GM19328 (cell line): Measurements from ENCODE around the gene PLEKHA5.
"Not testable (repeated sequence)": the region's sequence is repeated elsewhere in the genome, so short reads cannot be mapped to it uniquely, and the experiment has no call there.

Experiments used
- ATAC-seq: cut with Tn5 transposase; IDR thresholded peaks from one replicate; pipeline ENCODE4 v1.9.1; 2021; ENCODE audit warnings: mild to moderate bottlenecking, moderate library complexity; ENCODE audit not compliant: unreplicated experiment

The PLEKHA5 gene

GRCh38 chr12:19305621-19306020, 176.1 kb downstream of the PLEKHA5 start:
- not testable (repeated sequence) for ATAC-seq

DNA sequence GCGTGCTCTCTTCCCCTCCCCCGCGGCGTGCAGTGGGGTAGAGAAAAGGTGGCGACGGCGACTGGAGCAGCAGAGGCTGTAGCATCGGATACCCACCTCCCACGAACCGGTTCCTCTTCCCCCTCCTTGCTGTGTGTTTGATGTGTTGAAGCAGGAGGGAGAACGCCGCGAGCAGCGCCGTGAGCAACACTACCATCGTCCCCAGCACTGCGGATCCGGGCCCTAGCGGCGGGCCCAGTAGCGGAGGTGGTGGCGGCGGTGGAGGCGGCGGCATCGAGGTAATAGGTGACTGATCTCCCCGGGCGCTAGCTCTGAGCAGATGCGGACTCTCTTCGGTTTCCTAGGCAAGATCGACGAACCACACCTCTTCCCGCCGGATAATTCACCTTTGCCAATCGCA, 176.8 kb downstream of the PLEKHA5 start:
- ATAC-seq: no peak

DNA sequence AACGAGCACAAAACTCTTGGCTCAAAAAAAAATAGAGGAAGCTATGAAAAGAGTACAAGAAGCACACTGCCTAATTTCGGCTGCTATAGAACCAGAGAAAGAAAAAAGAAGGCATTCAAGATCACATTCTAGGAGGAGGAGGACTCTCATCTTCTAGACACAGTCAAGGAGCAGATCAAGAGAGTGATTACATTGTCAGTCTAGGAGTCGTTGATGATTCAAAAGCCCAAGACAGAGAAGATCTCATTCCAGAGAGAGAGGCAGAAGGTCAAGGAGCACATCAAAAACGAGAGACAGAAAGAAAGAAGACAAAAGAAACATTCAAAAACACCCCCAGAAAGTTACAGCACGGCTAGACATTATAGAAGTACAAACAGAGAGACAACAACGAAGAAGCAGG, 177.9 kb downstream of the PLEKHA5 start:
- ATAC-seq: no peak

DNA sequence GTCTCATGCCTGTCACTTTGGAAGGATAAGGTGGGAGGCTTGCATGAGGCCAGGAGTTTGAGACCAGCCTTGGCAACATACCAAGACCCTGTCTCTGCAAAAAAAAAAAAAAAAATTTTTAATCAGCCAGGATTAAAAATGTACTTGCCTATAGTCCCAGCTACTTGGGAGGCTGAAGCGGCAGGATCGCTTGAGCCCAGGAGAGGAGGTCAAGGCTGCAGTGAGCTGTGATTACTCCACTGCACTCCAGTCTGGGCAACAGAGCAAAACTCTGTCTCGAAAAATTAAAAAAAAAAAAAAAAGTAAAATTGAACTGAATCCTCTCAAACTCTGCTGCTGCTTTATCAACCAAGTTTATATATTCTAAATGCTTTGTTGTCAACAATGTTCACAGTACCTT, 181.6 kb downstream of the PLEKHA5 start:
- ATAC-seq: no peak

DNA sequence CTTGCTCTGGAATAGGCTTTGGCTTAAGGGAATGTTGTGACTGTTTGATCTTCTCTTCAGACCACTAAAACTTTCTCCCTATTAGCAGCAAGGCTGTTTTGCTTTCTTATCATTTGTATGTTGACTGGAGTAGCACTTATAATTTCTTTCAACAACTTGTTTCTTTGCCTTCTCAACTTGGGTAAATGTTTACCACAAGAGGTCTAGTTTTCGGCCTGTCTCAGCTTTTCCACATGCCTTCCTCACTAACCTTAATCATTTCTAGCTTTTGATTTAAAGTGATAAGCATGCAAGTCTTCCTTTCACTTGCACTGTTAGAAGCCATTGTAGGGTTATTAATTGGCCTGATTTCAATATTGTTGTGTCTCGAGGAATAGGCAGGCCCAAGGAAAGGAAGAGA, 183.1 kb downstream of the PLEKHA5 start:
- no peak for ATAC-seq

DNA sequence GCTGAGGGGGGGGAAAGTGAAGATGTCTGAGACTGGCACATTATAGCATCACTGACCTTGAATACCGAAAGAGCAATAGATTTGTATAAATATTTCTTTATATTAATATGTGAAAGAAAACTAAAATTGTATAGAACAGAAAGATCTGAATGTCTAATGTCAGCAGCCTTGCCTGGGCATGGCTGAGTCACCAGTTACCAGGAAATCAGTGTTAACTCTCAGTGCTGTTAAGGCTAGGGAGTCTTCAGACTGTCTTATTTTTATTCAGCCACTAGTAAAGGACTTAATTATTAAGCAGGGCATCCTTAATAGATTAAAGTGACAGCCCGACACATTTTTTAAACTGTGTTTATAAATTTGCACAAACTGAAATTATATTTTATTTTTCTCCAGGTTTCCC, 186.9 kb downstream of the PLEKHA5 start:
- ATAC-seq: no peak

GRCh38 chr12:19322376-19322775, 192.8 kb downstream of the PLEKHA5 start:
- no peak for ATAC-seq

DNA sequence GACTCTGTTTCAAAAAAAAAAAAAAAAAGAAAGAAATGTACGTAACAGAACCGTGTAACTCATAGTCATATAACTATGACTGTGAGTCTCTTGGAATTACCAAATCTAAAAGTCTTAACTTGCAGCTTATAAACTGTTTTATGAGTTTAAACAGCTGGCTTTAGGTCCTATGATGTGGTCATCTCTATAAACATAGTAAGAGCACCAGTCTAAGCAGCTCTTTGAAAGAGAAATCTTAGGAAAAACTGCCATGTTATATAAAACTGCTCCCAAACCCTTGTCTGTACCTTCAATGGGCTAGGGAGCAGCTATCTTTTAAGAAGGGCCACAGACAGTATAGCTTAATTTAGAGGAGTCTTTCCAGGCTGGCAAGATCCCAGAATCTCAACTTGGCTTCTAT, 194.3 kb downstream of the PLEKHA5 start:
- no peak for ATAC-seq

- no peak for ATAC-seq
Measured at GRCh38 chr12:19326102-19326501, 196.6 kb downstream of the PLEKHA5 start.

GRCh38 chr12:19332196-19332595, 202.7 kb downstream of the PLEKHA5 start:
- no peak for ATAC-seq

DNA sequence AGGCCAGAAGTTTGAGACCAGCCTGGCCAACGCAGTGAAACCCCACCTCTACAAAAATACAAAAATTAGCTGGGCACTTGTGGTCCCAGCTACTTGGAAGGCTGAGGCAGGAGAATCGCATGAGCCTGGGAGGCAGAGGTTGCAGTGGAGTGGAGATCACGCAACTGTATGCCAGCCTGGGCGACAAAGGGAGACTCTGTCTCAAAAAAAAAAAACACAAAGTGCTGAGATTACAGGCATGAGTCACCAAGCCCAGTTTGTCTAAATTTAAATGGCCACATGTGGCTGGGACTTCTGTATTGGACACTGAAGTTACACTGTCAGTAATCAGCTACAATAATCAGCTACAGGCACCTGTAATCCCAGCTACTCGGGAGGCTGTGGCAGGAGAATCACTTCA, 208.9 kb downstream of the PLEKHA5 start:
- ATAC-seq: no peak

DNA sequence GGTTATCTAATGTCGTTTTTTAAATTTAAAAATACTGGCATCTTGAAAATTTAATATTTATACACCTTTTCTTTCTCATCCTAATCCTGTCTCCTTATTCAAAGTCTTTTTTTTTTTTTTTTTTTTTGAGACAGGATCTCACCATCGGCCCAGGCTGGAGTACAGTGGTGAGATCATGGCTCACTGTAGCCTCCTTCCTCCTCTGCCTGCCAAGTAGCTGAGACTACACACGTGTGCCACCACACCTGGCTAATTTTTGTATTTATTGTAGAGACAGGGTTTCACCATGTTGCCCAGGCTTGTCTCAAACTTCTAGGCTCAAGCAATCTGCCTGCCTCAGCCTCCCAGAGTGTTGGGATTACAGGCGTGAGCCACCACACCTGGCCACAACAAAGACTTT, 221.3 kb downstream of the PLEKHA5 start:
- not testable (repeated sequence) for ATAC-seq

DNA sequence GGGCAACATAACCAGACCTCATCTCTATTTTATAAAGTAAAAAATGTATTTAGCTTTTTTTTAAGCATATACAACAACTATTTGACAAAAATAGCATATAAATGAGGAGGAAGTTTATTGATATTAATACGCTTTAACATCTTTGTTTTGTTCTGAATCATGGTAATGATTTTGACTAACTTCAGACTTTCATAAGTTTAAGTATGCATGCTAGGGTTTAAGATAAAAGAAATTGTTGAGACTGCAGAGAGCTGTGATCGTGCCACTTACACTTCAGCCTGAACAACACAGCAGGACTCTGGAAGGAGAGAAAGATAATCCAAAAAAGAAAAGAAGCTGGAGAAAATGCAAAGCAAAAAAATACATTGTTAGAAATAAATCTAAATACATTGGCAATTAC, 221.8 kb downstream of the PLEKHA5 start:
- no peak for ATAC-seq

DNA sequence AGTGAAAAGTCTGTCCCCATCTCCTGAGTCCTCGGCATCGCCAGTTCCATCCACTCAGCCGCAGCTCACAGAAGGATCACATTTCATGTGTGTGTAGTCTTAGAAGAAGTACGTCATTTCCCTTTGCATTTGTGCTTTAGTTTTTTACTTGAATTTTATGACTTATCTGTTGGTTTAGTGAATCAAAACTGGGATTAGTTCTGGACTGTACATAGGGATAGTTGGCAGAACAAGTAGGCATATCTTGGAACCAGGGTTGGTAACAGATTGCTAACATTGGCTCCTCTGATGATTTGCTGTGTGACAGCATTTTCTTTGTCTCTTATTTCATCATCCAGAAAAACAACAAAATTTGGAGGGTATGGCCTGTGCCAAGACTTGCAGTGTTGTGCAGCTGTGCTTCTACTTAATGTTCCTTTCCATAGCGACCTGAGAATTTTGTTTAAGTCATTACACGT, 240.2 kb downstream of the PLEKHA5 start:
- no peak for ATAC-seq

DNA sequence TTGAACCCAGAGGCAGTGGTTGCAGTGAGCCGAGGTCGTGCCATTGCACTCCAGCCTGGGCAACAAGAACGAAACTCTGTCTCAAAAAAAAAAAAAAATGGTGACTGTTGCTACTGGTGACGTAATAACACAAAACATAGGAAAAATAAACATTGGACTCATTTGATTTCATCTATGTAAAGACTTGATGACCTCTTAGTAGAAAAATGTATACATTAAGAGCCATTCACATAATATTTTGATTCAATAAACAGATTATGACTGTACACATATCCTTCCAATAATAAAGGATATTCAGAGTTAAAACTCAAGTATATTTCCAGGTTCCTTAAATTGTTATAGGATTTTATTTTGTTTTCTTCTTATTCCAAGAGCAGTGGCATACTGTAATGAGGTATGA, 244.1 kb downstream of the PLEKHA5 start:
- ATAC-seq: no peak

DNA sequence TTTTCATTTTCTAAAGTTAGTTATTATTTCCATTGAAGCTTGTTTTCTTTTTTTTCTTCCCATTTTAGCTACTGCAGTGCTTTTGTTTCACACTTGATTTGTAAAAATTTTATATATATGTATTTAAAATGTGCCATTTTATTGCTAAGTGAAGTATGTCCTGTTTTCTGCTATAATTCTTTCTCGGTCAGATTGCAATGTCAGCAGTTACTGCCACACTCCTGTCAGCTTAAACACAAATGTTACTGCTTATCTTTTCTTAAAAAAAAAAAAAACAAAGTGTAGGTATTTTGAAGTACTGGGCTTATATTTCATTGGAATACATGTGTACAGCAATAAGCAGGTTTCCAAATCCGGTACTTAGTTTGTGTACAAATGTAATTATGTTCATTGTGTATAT, 246.4 kb downstream of the PLEKHA5 start:
- ATAC-seq: no peak

DNA sequence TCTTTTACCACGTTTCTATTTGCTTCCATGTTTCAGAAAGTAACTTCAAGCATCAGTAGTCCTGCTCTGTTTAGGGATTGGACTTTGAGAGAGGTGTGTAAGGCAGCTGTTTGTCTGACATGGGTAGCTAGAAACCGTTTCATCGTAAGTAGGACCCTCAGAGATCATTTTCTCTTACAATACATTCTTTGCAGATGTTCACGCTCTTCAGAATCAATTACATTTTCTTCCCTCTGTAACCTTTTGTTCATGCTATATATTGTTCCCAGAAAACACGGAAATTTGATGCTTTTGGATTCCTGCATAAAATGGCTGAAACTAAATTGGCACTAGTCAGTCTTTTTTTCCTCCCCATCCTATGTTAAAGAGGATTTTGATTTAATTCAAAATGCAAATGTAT, 247.2 kb downstream of the PLEKHA5 start:
- ATAC-seq: no peak

DNA sequence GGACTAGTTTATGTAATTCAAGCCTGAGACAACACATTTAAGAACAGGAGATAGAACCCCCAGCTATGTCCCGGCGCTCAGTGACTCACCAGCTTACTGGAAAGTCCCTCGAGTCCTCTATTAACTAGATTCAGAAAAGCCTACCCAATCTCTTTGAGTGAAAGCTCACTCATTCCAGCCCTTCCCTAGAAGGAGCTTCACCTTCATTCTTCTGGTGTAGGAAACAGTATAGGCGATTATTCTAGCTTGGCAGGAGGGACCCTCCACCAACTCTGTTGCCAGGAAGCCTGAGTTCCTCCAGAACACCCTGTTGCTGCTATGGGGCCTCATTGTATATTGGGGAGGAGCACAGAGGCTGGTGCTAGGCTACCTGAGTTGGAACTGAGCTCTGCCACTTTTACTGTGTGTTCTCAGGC, 252.6 kb downstream of the PLEKHA5 start:
- ATAC-seq: peak; percentile 74

GRCh38 chr12:19382563-19382962, 253.0 kb downstream of the PLEKHA5 start:
- no peak for ATAC-seq

DNA sequence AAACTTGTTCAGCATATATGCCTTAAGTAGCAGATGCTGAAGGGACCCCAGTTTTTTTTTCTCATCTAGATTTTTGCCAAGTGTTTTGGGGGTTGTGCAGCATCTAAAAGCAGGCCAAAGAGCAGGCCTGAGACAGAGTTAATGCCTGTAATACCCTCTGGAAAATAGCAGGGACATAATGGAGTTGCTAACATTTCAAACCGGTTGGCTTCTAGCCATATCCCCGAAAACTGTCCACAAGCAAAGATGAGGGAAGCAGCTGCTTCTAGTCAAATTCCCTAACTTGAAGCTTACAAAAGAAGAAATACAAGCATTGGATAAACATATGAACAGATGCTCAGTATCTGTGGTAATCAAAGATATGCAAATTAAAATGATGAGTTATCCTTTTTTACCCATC, 257.6 kb downstream of the PLEKHA5 start:
- no peak for ATAC-seq

DNA sequence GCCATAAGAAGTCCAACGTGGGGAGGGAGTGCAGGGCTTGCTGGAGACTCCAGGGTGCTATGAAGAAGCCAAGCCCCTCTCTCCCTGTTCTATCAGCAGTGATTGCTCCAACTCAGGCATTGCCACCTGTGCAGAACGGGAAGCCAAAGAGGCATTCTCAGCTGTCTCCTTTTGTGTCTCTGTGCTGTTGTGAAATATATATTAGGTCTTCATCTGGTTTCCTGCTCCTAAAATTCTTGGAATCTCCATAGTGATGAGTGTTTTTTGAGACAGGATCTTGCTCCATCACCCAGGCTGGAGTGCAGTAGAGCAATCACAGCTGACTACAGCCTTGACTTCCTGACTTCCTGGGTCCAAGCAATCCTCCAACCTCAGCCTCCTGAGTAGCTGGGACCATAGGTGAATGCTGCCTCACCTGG, 258.6 kb downstream of the PLEKHA5 start:
- ATAC-seq: no peak

DNA sequence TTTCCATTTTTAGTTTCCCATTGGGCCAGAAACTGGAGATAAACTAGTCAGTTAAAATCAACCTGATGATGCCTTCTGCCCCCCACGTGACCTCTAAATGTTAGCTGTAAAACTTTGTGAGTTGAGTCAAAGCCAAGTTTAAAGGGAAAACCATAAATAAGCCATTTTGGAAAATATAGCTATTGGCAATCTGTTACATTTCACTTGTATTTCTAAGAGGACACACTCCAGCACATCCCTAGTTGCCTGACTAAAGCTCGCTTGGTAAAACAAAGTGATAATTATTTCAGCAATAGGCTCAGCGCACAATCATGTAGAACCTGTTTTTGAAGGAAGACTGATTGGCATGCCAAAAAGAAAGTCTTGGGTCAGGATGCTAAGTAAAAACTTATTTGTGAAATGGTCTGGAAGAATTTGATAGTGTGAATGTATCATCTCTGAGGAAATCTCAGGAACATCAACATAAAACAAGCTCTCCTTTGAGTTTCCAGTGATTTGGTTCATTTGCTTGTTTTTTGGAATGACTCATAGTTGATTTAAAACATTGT, 260.6 kb downstream of the PLEKHA5 start:
- no peak for ATAC-seq

GRCh38 chr12:19392644-19393043, 263.1 kb downstream of the PLEKHA5 start:
- ATAC-seq: not testable (repeated sequence)
